GM12865 (cell line): ENCODE data around the gene CCR2.

Experiments
- DNase-seq: peaks from one replicate; pipeline ENCODE4 v3.0.0; 2010; ENCODE audit warnings: low read depth
- H3K4me3 ChIP-seq: 2 replicates; pipeline ENCODE4 v1.5.1; 2011; ENCODE audit warnings: mild to moderate bottlenecking, low read depth, low read length, control low read depth
- TF ChIP-seq, protein P1 (sequence below): IDR thresholded peaks from 2 replicates; pipeline ENCODE4 v1.5.1; 2011; ENCODE audit warnings: low read length, control low read depth, low read depth, inconsistent platforms; ENCODE audit not compliant: insufficient read depth; ENCODE audit errors: missing control alignments

CCR2 gene

DNA sequence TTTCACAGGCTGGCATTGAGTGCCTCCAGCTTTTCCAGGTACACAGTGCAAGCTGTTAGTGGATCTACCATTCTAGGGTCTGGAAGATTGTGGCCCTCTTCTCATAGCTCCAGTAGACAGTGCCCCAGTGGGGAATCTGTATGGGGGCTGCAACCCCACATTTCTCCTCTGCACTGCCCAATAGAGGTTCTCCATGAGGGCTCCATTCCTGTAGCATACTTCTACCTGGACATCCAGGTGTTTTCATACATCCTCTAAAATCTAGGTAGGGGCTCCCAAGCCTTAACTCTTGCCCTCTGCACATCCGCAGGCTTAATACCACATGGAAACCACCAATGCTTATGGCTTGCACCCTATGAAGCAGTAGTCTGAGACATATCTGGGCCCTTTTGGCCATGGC is 15.1 kb upstream of the CCR2 start:
- no peak for DNase-seq
- H3K4me3 ChIP-seq = no peak overlapping the region
- TF ChIP-seq, protein P1, sequence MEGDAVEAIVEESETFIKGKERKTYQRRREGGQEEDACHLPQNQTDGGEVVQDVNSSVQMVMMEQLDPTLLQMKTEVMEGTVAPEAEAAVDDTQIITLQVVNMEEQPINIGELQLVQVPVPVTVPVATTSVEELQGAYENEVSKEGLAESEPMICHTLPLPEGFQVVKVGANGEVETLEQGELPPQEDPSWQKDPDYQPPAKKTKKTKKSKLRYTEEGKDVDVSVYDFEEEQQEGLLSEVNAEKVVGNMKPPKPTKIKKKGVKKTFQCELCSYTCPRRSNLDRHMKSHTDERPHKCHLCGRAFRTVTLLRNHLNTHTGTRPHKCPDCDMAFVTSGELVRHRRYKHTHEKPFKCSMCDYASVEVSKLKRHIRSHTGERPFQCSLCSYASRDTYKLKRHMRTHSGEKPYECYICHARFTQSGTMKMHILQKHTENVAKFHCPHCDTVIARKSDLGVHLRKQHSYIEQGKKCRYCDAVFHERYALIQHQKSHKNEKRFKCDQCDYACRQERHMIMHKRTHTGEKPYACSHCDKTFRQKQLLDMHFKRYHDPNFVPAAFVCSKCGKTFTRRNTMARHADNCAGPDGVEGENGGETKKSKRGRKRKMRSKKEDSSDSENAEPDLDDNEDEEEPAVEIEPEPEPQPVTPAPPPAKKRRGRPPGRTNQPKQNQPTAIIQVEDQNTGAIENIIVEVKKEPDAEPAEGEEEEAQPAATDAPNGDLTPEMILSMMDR = no peak

DNA sequence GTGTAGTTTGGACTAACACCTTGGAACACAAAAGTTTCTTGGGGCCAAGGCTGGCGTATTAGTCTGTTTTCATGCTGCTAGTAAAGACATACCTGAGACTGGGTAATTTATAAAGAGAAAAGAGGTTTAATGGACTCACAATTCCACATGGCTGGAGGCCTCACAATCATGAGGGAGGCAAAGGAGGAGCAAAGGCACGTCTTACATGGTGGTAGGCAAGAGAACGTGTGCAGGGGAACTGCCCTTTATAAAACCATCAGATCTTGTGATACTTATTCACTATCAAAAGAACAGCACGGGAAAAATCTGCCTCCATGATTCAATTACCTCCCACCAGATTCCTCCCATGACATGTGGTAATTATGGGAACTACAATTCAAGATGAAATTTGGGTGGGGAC is 9.4 kb upstream of the CCR2 start:
- no peak overlapping the region for H3K4me3 ChIP-seq
- DNase-seq = no peak
- TF ChIP-seq, protein P1 = no peak

DNA sequence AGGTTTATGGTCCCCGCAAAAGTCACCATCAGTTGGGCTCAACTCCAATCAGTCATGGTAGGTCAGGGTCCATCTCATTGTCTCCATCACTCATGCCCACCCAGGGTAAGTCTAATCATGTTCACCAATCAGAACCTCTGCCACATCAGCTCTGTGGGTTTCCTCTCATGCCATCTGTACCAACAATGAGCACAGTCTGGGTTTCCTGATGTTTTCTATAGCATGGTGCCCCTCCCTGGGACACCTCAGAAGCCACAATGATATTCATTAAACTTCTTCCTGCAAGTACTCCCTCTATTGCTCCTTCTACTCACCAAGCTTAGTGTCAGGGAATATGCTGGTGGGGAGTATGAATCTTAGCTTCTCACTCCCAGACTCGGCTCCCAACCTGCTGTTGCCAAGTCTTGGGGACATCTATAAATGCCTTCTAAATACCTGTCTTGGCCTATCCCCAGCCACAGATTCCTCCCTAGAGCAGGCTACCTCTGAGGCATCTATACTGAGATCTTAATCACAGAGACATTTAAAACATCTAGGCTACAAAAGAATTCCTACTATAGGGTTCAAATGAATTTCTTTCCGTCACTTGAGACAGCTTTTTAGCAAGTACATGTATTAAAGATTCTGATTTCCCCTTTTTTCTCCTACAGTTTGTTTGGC is 5.0 kb upstream of the CCR2 start:
- H3K4me3 ChIP-seq = no peak overlapping the region
- DNase-seq = no peak
- TF ChIP-seq, protein P1 = no peak

DNA sequence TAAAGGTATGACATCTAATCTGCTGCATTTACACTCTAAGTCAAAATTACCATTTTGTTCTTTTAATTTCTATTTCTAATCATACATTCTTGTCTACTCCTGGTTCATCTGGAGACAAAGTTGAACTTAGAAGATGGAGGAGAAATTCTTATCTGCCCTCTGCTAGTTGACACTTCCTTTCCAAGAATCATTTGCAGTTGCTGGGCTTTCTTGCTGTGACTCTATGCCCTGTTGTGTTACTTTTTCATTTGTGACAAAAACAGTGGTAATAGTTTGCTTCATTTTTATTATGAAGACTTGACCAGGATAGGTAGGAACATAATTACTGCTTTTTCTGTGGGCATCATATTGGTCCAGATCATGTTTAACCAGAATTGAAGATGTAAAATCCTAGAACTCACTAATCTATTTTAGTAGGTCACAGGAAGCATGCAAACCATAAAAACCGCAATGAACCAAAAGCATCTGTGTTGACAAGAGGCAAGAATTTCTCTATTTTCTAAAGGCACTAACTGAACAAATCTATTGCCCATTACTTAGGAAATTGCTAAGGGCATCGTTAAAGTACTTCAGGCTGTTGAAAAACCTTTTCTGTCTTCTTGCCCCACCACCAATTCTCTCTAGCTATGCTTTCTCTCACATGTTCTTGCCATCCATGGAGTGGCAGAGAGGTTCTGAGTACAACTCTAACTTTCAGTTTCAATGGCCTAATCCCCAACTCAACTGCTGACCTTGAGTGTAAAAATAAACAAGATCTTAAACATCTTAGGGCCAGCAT is 4.2 kb upstream of the CCR2 start:
- DNase-seq = peak; percentile 77
- peak overlapping the region; percentile 11; the same call in 1 of the 2 replicates for H3K4me3 ChIP-seq
- TF ChIP-seq, protein P1 = no peak

DNA sequence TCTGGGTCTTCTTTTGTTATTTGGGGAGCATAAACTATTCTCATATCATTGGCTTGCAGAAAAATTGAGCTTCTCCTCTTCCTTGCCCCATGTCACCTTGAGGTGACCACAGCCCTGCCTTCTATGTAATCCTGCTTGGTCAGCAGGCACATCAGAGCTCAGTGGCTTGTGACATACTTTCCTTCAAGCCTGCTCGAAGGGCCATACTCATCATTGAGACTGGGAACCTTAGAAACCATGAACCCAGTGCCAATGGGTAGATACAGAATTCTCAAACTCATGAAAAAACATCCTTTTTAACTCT is 3.7 kb upstream of the CCR2 start:
- H3K4me3 ChIP-seq = peak overlapping the region; percentile 11; the same call in 1 of the 2 replicates
- no peak for DNase-seq

DNA sequence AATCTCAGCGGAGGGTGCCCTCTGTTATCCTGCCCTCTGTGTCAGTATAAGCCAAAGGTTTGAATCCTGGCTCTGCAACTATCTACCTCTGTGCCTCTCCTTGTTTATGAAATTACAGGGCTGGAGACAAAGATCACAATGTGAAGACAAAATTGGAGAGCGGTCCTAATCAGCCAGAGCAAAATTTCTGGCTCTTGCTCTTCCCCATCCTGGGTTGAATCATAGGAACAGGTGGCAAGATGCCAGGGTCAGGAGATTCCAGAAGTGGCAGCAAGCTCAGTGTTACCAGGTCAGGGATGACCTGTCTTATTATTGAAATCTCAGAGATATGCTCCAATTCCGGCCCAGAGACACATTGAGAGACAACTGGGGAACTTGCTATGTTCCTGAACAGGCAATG is 2.3 kb upstream of the CCR2 start:
- H3K4me3 ChIP-seq = no peak overlapping the region
- DNase-seq = no peak
- TF ChIP-seq, protein P1 = no peak

More for the DNA sequence above, 3.7 kb upstream of the CCR2 start:
- TF ChIP-seq, protein P1 = no peak
